PC-9 (cell line): ENCODE measurements around the gene DPP10. TPM values are rescaled to one million over a fixed set of nuclear protein-coding genes. Genes with fewer than 3 reads are reported as not detected.

ENCODE experiments used
- BruUV-seq: library from RNA; stranded (reverse); fragments of 400-500 nt; replicated peaks from 2 replicates; lab custom pipeline; 2021; lab: Mats Ljungman, UMichigan
- CTCF ChIA-PET: fragments of 300-600 bp; sonication (Branson Sonifier 250); formaldehyde crosslinking; loops from one replicate; lab custom pipeline; 2022; ENCODE audit warnings: antibody characterized with exemption; lab: Charles Lee
- POLR2A ChIA-PET: fragments of 300-600 bp; sonication (Branson Sonifier 250); formaldehyde crosslinking; loops from one replicate; lab custom pipeline; 2022; ENCODE audit warnings: antibody characterized with exemption; ENCODE audit not compliant: unreplicated experiment; lab: Charles Lee
- DNase-seq, 2 experiments: peaks; one replicate each; pipeline versions ENCODE4 v3.0.0 to v3.0.0-alpha.2; 2015 to 2022; ENCODE audit warnings: mixed read lengths in 1 of 2
- H2AFZ ChIP-seq: fragments of 200-600 bp; sonication (generic); 2 replicates; pipeline ENCODE4 v1.8.1; 2017; ENCODE audit warnings: antibody characterized with exemption
- H3F3A ChIP-seq: fragments of 200-600 bp; sonication (generic); 2 replicates; pipeline ENCODE4 v1.8.1; 2017; ENCODE audit warnings: antibody characterized with exemption, mild to moderate bottlenecking, low read depth; ENCODE audit not compliant: insufficient read depth
- H3K27ac ChIP-seq: fragments of 200-600 bp; sonication (generic); 2 replicates; pipeline ENCODE4 v1.6.1; 2016; ENCODE audit warnings: mixed run types
- H3K27me3 ChIP-seq: fragments of 200-600 bp; sonication (generic); 2 replicates; pipeline ENCODE4 v1.6.1; 2016; ENCODE audit warnings: low read depth, mixed run types; ENCODE audit not compliant: insufficient read depth
- H3K36me3 ChIP-seq: fragments of 200-600 bp; sonication (generic); 2 replicates; pipeline ENCODE4 v1.6.1; 2016; ENCODE audit warnings: low read depth, mixed run types
- H3K4me1 ChIP-seq: fragments of 200-600 bp; sonication (generic); replicated peaks from 2 replicates; pipeline ENCODE4 v1.6.1; 2016; ENCODE audit warnings: mixed run types; ENCODE audit not compliant: insufficient read depth
- H3K4me2 ChIP-seq: fragments of 200-600 bp; sonication (generic); 2 replicates; pipeline ENCODE4 v1.6.1; 2017; ENCODE audit warnings: mixed run types
- H3K4me3 ChIP-seq: fragments of 200-600 bp; sonication (generic); 2 replicates; pipeline ENCODE4 v1.6.1; 2016; ENCODE audit warnings: mixed run types
- H3K79me2 ChIP-seq: fragments of 200-600 bp; sonication (generic); 2 replicates; pipeline ENCODE4 v1.6.1; 2017; ENCODE audit warnings: low read depth, mixed run types
- H3K9me2 ChIP-seq: fragments of 200-600 bp; sonication (generic); 2 replicates; pipeline ENCODE4 v1.8.1; 2017; ENCODE audit warnings: mild to moderate bottlenecking; ENCODE audit not compliant: insufficient read depth
- H3K9me3 ChIP-seq: fragments of 200-600 bp; sonication (generic); 2 replicates; pipeline ENCODE4 v1.8.1; 2016; ENCODE audit warnings: low read depth; ENCODE audit not compliant: insufficient read depth
- H4K20me1 ChIP-seq: fragments of 200-600 bp; sonication (generic); 2 replicates; pipeline ENCODE4 v1.8.1; 2017; ENCODE audit not compliant: insufficient read depth
- CTCF ChIP-seq: fragments of 200-600 bp; sonication (generic); conservative IDR thresholded peaks from 2 replicates; pipeline ENCODE4 v1.6.1; 2017; ENCODE audit warnings: mixed run types, antibody characterized with exemption, mild to moderate bottlenecking, moderate library complexity
- EZH2 ChIP-seq: fragments of 200-600 bp; sonication (generic); IDR thresholded peaks from 2 replicates; pipeline ENCODE4 v1.8.0; 2017; ENCODE audit warnings: antibody characterized with exemption, low read depth
- intact Hi-C: fragments of 100-400 bp; cut with micrococcal nuclease; formaldehyde crosslinking; loops from one replicate; pipeline ENCODE4 v1.10.0; 2022; ENCODE audit not compliant: unreplicated experiment
- total RNA-seq: library from RNA; stranded (reverse); gene quantifications from 2 replicates; pipeline ENCODE4 v1.2.3, GENCODE V29; 2021

DPP10 gene
- total RNA-seq, 1 experiment from 2014 or later = not detected

GRCh38 chr2:114683251-114683650 is 240.8 kb downstream of the DPP10 start:
- H3F3A ChIP-seq = no peaks in the 10 kb centered on the region
- no peak overlapping the region for H3K4me3 ChIP-seq
- no peaks in the 10 kb centered on the region for H3K9me3 ChIP-seq
- H3K4me2 ChIP-seq = no peak overlapping the region
- H3K4me1 ChIP-seq = no peaks in the 10 kb centered on the region
- BruUV-seq = no TSS peak
- H3K9me2 ChIP-seq = no peaks in the 10 kb centered on the region
- no peak overlapping the region for H3K27ac ChIP-seq
- no peaks in the 10 kb centered on the region for H3K27me3 ChIP-seq
- no peaks in the 10 kb centered on the region; the same call in 1 of the 2 replicates for H4K20me1 ChIP-seq
- TF ChIP-seq CTCF = no peak
- no peak for TF ChIP-seq EZH2
- H3K79me2 ChIP-seq = no peaks in the 10 kb centered on the region
- no peak for DNase-seq
- ChIA-PET CTCF (no interaction called here), POLR2A (no interaction called here)
- H2AFZ ChIP-seq = no peak overlapping the region
- intact Hi-C loops = no loop called here
- no peaks in the 10 kb centered on the region for H3K36me3 ChIP-seq

- no peak for TF ChIP-seq CTCF
- no peak for TF ChIP-seq EZH2
- BruUV-seq = no TSS peak
- POLR2A ChIA-PET = no interaction called here
Observed at GRCh38 chr2:114684403-114684802, 242.0 kb downstream of the DPP10 start.

GRCh38 chr2:114685102-114685501 is 242.7 kb downstream of the DPP10 start:
- H3K9me3 ChIP-seq = no peaks in the 10 kb centered on the region
- CTCF ChIA-PET = no interaction called here
- no TSS peak for BruUV-seq
- no peaks in the 10 kb centered on the region for H3F3A ChIP-seq
- H3K4me1 ChIP-seq = no peaks in the 10 kb centered on the region
- no peaks in the 10 kb centered on the region for H4K20me1 ChIP-seq
- H3K27me3 ChIP-seq = no peaks in the 10 kb centered on the region
- H3K79me2 ChIP-seq = no peaks in the 10 kb centered on the region
- no peak for DNase-seq
- H3K4me2 ChIP-seq = no peak overlapping the region
- no peak overlapping the region for H2AFZ ChIP-seq
- no peak overlapping the region for H3K4me3 ChIP-seq
- H3K9me2 ChIP-seq = no peaks in the 10 kb centered on the region
- no peak overlapping the region for H3K27ac ChIP-seq
- no peaks in the 10 kb centered on the region for H3K36me3 ChIP-seq
- intact Hi-C loops = no loop called here
- POLR2A ChIA-PET = no interaction called here
- TF ChIP-seq CTCF = no peak
- no peak for TF ChIP-seq EZH2

More at GRCh38 chr2:114684403-114684802, 242.0 kb downstream of the DPP10 start:
- Histone ChIP-seq H3K27me3 (no peaks in the 10 kb centered on the region), H3K27ac (no peak overlapping the region), H3K4me1 (no peaks in the 10 kb centered on the region), H3F3A (no peaks in the 10 kb centered on the region), H4K20me1 (no peaks in the 10 kb centered on the region), H3K36me3 (no peaks in the 10 kb centered on the region), H3K4me2 (no peak overlapping the region), H3K9me3 (no peaks in the 10 kb centered on the region), H3K4me3 (no peak overlapping the region), H3K9me2 (no peaks in the 10 kb centered on the region), H3K79me2 (no peaks in the 10 kb centered on the region), H2AFZ (no peak overlapping the region)
- intact Hi-C loops = no loop called here
- no peak for DNase-seq
- CTCF ChIA-PET = no interaction called here
